HG03025 (cell line): ENCODE results near the gene PGRMC2.
"Not testable (repeated sequence)": the region's sequence is repeated elsewhere in the genome, so short reads cannot be mapped to it uniquely, and the experiment has no call there.

Source experiments
- ATAC-seq: cut with Tn5 transposase; IDR thresholded peaks from one replicate; pipeline ENCODE4 v1.9.1; 2021; ENCODE audit warnings: mild to moderate bottlenecking, moderate library complexity; ENCODE audit not compliant: unreplicated experiment, low FRiP score

The PGRMC2 gene

GRCh38 chr4:128271551-128271950 is 16.1 kb downstream of the PGRMC2 start:
- no peak for ATAC-seq

- ATAC-seq = no peak
These were observed 18.6 kb downstream of the PGRMC2 start for GRCh38 chr4:128268970-128269369.

GRCh38 chr4:128267745-128268144 is 19.9 kb downstream of the PGRMC2 start:
- no peak for ATAC-seq

- ATAC-seq = not testable (repeated sequence)
These were observed 20.4 kb downstream of the PGRMC2 start for GRCh38 chr4:128267171-128267570.

GRCh38 chr4:128265550-128265949 is 22.1 kb downstream of the PGRMC2 start:
- ATAC-seq = not testable (repeated sequence)

- ATAC-seq = not testable (repeated sequence)
These were observed 27.7 kb downstream of the PGRMC2 start for GRCh38 chr4:128259889-128260288.

- not testable (repeated sequence) for ATAC-seq
These were observed 29.4 kb downstream of the PGRMC2 start for GRCh38 chr4:128258166-128258565.

GRCh38 chr4:128256539-128256938 is 31.1 kb downstream of the PGRMC2 start:
- no peak for ATAC-seq

- no peak for ATAC-seq
These were observed 31.7 kb downstream of the PGRMC2 start for GRCh38 chr4:128255906-128256305.

- ATAC-seq = no peak
These were observed 37.6 kb downstream of the PGRMC2 start for GRCh38 chr4:128249787-128250668.

- ATAC-seq = no peak
These were observed 39.7 kb downstream of the PGRMC2 start for GRCh38 chr4:128247906-128248305.

GRCh38 chr4:128245391-128245790 is 42.2 kb downstream of the PGRMC2 start:
- ATAC-seq = not testable (repeated sequence)

- no peak for ATAC-seq
These were observed 43.2 kb downstream of the PGRMC2 start for GRCh38 chr4:128244379-128244778.

GRCh38 chr4:128242601-128243000 is 45.0 kb downstream of the PGRMC2 start:
- ATAC-seq = no peak

- ATAC-seq = no peak
These were observed 45.6 kb downstream of the PGRMC2 start for GRCh38 chr4:128241981-128242380.

- ATAC-seq = no peak
These were observed 46.1 kb downstream of the PGRMC2 start for GRCh38 chr4:128241425-128241913.

GRCh38 chr4:128241019-128241418 is 46.6 kb downstream of the PGRMC2 start:
- no peak for ATAC-seq

GRCh38 chr4:128234836-128235235 is 52.8 kb downstream of the PGRMC2 start:
- no peak for ATAC-seq

- no peak for ATAC-seq
These were observed 54.9 kb downstream of the PGRMC2 start for GRCh38 chr4:128232719-128233118.

- ATAC-seq = no peak
These were observed 58.5 kb downstream of the PGRMC2 start for GRCh38 chr4:128228845-128229795.

- ATAC-seq = no peak
These were observed 59.5 kb downstream of the PGRMC2 start for GRCh38 chr4:128227991-128228571.
